C4-2B (cell line): ENCODE measurements around the gene MPI.

Experiments used
- ZFX ChIP-seq: fragments of 450-650 bp; IDR thresholded peaks from 2 replicates; pipeline ENCODE4 v1.6.1; 2017
- TF ChIP-seq, protein P1 (sequence below): fragments of 450-650 bp; conservative IDR thresholded peaks from 2 replicates; pipeline ENCODE4 v1.5.1; 2017; ENCODE audit warnings: mild to moderate bottlenecking

DNA sequence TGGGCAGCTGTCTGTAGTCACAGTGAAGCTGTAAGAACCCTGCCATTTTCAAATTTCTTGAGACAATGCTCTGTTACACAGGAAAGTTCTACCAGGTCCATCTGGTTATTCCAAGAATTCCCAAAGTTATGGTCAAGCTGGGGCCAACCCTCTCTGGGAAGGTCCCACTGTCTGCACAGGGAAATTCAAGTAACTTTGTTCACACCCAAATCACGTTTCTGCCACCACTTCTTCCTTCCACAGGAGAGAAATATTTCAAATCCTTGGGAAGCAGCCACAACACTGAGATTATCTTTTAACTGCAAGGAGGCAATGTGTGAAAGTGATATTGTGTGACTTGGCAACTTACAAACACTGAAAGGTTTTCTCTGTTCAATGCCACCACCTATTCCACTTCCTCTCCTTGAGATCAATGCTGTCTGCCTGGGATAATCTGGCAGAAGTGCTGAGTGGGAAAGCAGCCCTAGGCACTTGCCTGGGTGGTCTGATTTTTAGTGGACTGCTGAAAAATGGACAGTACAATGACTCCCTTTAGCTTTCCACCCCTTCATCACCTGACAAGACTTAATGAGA is 22.3 kb upstream of the MPI start:
- TF ChIP-seq, protein P1, sequence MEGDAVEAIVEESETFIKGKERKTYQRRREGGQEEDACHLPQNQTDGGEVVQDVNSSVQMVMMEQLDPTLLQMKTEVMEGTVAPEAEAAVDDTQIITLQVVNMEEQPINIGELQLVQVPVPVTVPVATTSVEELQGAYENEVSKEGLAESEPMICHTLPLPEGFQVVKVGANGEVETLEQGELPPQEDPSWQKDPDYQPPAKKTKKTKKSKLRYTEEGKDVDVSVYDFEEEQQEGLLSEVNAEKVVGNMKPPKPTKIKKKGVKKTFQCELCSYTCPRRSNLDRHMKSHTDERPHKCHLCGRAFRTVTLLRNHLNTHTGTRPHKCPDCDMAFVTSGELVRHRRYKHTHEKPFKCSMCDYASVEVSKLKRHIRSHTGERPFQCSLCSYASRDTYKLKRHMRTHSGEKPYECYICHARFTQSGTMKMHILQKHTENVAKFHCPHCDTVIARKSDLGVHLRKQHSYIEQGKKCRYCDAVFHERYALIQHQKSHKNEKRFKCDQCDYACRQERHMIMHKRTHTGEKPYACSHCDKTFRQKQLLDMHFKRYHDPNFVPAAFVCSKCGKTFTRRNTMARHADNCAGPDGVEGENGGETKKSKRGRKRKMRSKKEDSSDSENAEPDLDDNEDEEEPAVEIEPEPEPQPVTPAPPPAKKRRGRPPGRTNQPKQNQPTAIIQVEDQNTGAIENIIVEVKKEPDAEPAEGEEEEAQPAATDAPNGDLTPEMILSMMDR = no peak
- TF ChIP-seq ZFX = no peak
